ENCODE data around the gene FGF8.

FGF8 gene

GRCh38 chr10:101771380-101771779, 4.5 kb downstream of the FGF8 start:
- in situ Hi-C loops (cut with HindIII; ENCODE audit: low pct_unique_long_range_greater_than_20kb, low sequenced_read_pairs): no loop called here
- no peak for DNase-seq (ENCODE audit: low read depth in 1 of 2, low spot score in 1 of 2)
- TF ChIP-seq JUND (IDR thresholded peaks at IDR 0.05; ENCODE audit: low read depth): no peak

DNA sequence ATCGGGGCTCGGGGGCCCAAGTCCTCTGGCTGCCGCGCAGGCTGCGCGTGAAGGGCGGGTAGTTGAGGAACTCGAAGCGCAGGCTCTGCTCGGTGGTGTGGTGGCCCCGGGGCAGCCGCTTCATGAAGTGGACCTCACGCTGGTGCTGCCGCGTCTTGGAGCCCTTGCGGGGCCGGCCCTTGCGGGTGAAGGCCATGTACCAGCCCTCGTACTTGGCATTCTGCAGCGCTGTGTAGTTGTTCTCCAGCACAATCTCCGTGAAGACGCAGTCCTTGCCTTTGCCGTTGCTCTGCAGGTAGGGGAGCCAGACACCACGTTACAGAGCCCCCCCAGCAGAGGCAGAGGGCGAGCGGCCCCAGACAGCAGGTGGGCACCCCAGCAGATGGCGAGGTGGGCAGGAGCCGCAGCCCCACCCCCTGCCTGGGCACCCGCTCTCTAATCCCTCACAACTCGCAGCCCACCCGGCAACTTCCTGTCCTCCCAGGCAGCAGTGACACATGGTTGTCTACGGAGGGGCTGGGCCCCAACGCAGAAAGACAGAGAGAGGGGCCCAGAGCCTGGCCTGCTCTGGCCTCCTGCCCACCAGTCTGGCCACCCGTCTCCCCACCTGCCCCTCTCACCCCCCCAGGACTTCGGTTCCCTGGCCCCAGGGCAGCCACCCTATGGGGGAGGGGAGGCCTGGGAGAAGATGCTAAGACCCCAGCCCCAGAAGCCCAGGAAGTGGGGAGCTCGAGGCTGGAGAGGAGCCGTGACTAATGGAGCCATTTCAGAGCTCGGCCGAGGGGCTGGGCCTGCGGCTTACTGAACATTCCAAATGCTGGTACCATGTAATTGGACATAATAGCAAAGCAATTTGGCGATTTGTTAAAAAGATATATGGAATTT, 5.3 kb downstream of the FGF8 start:
- no peak for TF ChIP-seq JUND (IDR thresholded peaks at IDR 0.05; ENCODE audit: low read depth)
- in situ Hi-C loops (cut with HindIII; ENCODE audit: low pct_unique_long_range_greater_than_20kb, low sequenced_read_pairs): no loop called here
- DNase-seq (ENCODE audit: low read depth in 1 of 2, low spot score in 1 of 2): no peak

GRCh38 chr10:101769541-101770180, 6.3 kb downstream of the FGF8 start:
- in situ Hi-C loops (cut with HindIII; ENCODE audit: low pct_unique_long_range_greater_than_20kb, low sequenced_read_pairs): no loop called here
- TF ChIP-seq JUND (IDR thresholded peaks at IDR 0.05; ENCODE audit: low read depth): no peak
- DNase-seq (ENCODE audit: low read depth in 1 of 2, low spot score in 1 of 2): no peak

DNA sequence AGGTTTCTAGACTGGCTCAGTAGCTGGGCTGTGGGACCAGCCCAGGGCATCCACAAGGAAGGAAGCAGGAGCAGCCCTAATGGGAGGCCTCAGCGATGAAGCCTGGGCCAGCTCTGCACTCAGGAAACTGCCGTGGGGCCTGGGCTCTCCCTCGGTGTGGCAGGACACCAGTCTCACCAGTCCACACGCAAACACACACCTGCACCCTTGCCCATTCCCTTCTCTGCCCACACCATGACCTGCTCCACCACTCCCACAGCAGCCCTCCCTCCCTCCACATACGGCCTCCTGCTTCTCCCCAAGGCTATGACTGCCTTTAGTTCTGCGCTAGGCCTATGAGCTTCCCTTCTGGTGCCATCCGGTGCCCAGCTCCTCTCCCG, 7.1 kb downstream of the FGF8 start:
- DNase-seq (ENCODE audit: low read depth in 1 of 2, low spot score in 1 of 2): no peak
- no peak for TF ChIP-seq JUND (IDR thresholded peaks at IDR 0.05; ENCODE audit: low read depth)
- in situ Hi-C loops (cut with HindIII; ENCODE audit: low pct_unique_long_range_greater_than_20kb, low sequenced_read_pairs): no loop called here

DNA sequence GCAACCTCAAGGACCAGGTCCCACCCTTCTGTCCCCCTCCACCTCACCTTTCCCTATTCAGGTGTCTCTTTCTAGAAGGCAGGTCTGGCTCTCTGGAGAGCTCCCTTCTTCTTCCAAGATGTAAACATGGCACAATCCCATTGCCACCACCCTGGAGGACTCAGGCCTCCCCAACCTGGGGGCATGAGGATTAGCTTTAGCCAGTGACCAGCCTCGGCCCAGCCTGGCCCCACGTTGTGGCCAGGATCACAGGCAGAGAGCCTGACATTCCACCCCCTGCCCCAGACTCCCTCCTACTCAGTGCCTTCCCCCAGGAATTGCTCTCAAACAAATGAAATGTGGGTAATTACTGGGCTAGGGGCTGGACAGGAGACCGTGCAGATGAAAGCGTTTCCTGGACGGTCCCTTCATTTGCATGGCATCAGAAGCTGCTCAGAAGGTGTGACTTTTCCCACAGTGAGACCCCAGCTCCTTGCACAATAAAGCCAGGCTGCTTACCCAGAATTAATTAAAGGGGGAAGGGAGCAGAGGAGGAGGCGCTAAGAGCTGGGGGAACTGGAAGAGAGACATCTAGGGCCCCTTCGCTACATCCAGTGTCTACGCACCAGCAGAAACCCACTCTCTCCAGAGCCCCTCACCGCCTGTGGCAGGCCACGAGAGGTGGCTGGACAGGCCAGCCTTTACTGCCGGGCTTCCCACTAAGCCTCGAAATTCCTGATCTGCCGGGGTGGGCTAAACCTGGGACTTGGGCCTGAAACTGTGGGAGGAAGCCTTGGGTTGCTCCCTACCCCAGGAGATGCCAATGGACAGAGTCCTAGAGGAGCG, 7.7 kb downstream of the FGF8 start:
- in situ Hi-C loops (cut with HindIII; ENCODE audit: low pct_unique_long_range_greater_than_20kb, low sequenced_read_pairs): no loop called here
- no peak for TF ChIP-seq JUND (IDR thresholded peaks at IDR 0.05; ENCODE audit: low read depth)

GRCh38 chr10:101767600-101767945, 8.3 kb downstream of the FGF8 start:
- in situ Hi-C loops (cut with HindIII; ENCODE audit: low pct_unique_long_range_greater_than_20kb, low sequenced_read_pairs): no loop called here
- no peak for TF ChIP-seq JUND (IDR thresholded peaks at IDR 0.05; ENCODE audit: low read depth)
- no peak for DNase-seq (ENCODE audit: low read depth in 1 of 2, low spot score in 1 of 2)

More for the DNA sequence above, 7.7 kb downstream of the FGF8 start:
- DNase-seq (ENCODE audit: low read depth in 1 of 2, low spot score in 1 of 2): no peak

GRCh38 chr10:101766753-101767599, 8.9 kb downstream of the FGF8 start:
- in situ Hi-C loops (cut with HindIII; ENCODE audit: low pct_unique_long_range_greater_than_20kb, low sequenced_read_pairs): no loop called here

GRCh38 chr10:101766306-101766705, 9.6 kb downstream of the FGF8 start:
- DNase-seq (ENCODE audit: low read depth in 1 of 2, low spot score in 1 of 2): no peak
- in situ Hi-C loops (cut with HindIII; ENCODE audit: low pct_unique_long_range_greater_than_20kb, low sequenced_read_pairs): no loop called here
- TF ChIP-seq JUND (IDR thresholded peaks at IDR 0.05; ENCODE audit: low read depth): no peak

More at GRCh38 chr10:101766753-101767599, 8.9 kb downstream of the FGF8 start:
- TF ChIP-seq JUND (IDR thresholded peaks at IDR 0.05; ENCODE audit: low read depth): no peak
- no peak for DNase-seq (ENCODE audit: low read depth in 1 of 2, low spot score in 1 of 2)

- in situ Hi-C loops (cut with HindIII; ENCODE audit: low pct_unique_long_range_greater_than_20kb, low sequenced_read_pairs): no loop called here
- TF ChIP-seq JUND (IDR thresholded peaks at IDR 0.05; ENCODE audit: low read depth): no peak
- DNase-seq (ENCODE audit: low read depth in 1 of 2, low spot score in 1 of 2): no peak
Measured at GRCh38 chr10:101763141-101763846, 12.6 kb downstream of the FGF8 start.

DNA sequence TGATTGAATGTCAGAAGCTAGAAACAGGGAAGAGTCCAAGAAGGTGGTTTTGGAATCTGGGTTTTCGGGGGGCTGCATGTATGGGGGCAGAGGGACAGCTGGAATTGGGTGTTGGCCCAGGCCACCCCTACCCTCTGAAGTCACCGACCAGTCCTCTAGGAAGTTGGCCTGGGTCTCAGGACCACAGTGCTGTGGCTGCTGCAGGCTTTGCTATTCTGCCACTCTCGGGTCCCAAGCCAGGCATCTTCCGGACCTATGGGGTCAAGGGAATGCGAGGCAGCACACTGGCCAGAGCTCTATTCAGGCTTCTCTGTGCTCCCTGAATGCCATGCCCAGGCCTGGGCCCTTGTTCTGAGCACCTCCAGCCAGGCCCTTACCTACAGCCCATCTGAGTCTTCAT, 13.2 kb downstream of the FGF8 start:
- in situ Hi-C loops (cut with HindIII; ENCODE audit: low pct_unique_long_range_greater_than_20kb, low sequenced_read_pairs): no loop called here
- DNase-seq (ENCODE audit: low read depth in 1 of 2, low spot score in 1 of 2): no peak
- TF ChIP-seq JUND (IDR thresholded peaks at IDR 0.05; ENCODE audit: low read depth): no peak

- no peak for DNase-seq (ENCODE audit: low read depth in 1 of 2, low spot score in 1 of 2)
- no peak for TF ChIP-seq JUND (IDR thresholded peaks at IDR 0.05; ENCODE audit: low read depth)
- in situ Hi-C loops (cut with HindIII; ENCODE audit: low pct_unique_long_range_greater_than_20kb, low sequenced_read_pairs): no loop called here
Measured at GRCh38 chr10:101761226-101761625, 14.7 kb downstream of the FGF8 start.
